KMS-11 (cell line): ENCODE data around the gene C16orf54.
"Not testable (repeated sequence)": the region's sequence is repeated elsewhere in the genome, so short reads cannot be mapped to it uniquely, and the experiment has no call there.

Source experiments
- H2AFZ ChIP-seq: fragments of 200-600 bp; sonication (generic); 2 replicates; pipeline ENCODE4 v1.6.1; 2016; ENCODE audit warnings: antibody characterized with exemption, mixed run types, low read depth
- H3K27ac ChIP-seq: fragments of 200-600 bp; sonication (generic); 2 replicates; pipeline ENCODE4 v1.6.1; 2016; ENCODE audit warnings: mild to moderate bottlenecking, mixed run types
- H3K27me3 ChIP-seq: fragments of 200-600 bp; sonication (generic); 2 replicates; pipeline ENCODE4 v1.6.1; 2017; ENCODE audit warnings: mild to moderate bottlenecking, low read depth, mixed run types, moderate library complexity; ENCODE audit not compliant: insufficient read depth
- H3K36me3 ChIP-seq: fragments of 200-600 bp; sonication (generic); 2 replicates; pipeline ENCODE4 v1.6.1; 2017; ENCODE audit warnings: mild to moderate bottlenecking, mixed run types; ENCODE audit not compliant: insufficient read depth
- H3K4me1 ChIP-seq: fragments of 200-600 bp; sonication (generic); 2 replicates; pipeline ENCODE4 v1.6.1; 2016; ENCODE audit warnings: mild to moderate bottlenecking, low read depth, mixed run types; ENCODE audit not compliant: poor library complexity, severe bottlenecking
- H3K4me2 ChIP-seq: fragments of 200-600 bp; sonication (generic); 2 replicates; pipeline ENCODE4 v1.7.0; 2016; ENCODE audit warnings: mild to moderate bottlenecking, mixed run types
- H3K4me3 ChIP-seq: fragments of 200-600 bp; sonication (generic); IDR thresholded peaks from 2 replicates; pipeline ENCODE4 v1.6.1; 2017; ENCODE audit warnings: low read depth, low read length, mixed read lengths; ENCODE audit not compliant: insufficient read depth
- H3K79me2 ChIP-seq: fragments of 200-600 bp; sonication (generic); 2 replicates; pipeline ENCODE4 v1.6.1; 2016; ENCODE audit warnings: low read depth, mixed run types; ENCODE audit not compliant: insufficient read depth
- H3K9ac ChIP-seq: fragments of 200-600 bp; sonication (generic); 2 replicates; pipeline ENCODE4 v1.6.1; 2016; ENCODE audit warnings: mild to moderate bottlenecking, mixed run types
- H4K20me1 ChIP-seq: fragments of 200-600 bp; sonication (generic); 2 replicates; pipeline ENCODE4 v1.6.1; 2016; ENCODE audit warnings: mild to moderate bottlenecking, mixed run types; ENCODE audit not compliant: insufficient read depth
- CTCF ChIP-seq: fragments of 200-600 bp; sonication (generic); conservative IDR thresholded peaks from 2 replicates; pipeline ENCODE4 v1.6.1; 2017; ENCODE audit warnings: low read depth, mild to moderate bottlenecking, antibody characterized with exemption, low read length, moderate library complexity, mixed read lengths

The C16orf54 gene

GRCh38 chr16:29710227-29711219 is 35.3 kb downstream of the C16orf54 start:
- H2AFZ ChIP-seq, result peak overlapping the region; percentile 67
- no peak overlapping the region for H3K4me3 ChIP-seq
- no peaks in the 10 kb centered on the region for H4K20me1 ChIP-seq
- peaks cover 17% of the 10 kb centered on the region for H3K4me1 ChIP-seq
- H3K27ac ChIP-seq, result no peak overlapping the region
- no peak overlapping the region for H3K9ac ChIP-seq
- no peak overlapping the region for H3K4me2 ChIP-seq
- H3K79me2 ChIP-seq, result no peaks in the 10 kb centered on the region
- H3K36me3 ChIP-seq, result no peaks in the 10 kb centered on the region
- H3K27me3 ChIP-seq, result no peaks in the 10 kb centered on the region
- peak; percentile 76 for TF ChIP-seq CTCF

- not testable (repeated sequence) for H3K36me3 ChIP-seq, H3K4me3 ChIP-seq, H3K27me3 ChIP-seq, H3K27ac ChIP-seq, H2AFZ ChIP-seq, H3K79me2 ChIP-seq, H3K9ac ChIP-seq, H3K4me2 ChIP-seq, H4K20me1 ChIP-seq
- H3K4me1 ChIP-seq, result peaks cover 12% of the 10 kb centered on the region
These were observed 36.1 kb downstream of the C16orf54 start for GRCh38 chr16:29709657-29710056.

GRCh38 chr16:29708917-29709600 is 36.7 kb downstream of the C16orf54 start:
- H3K36me3 ChIP-seq, result no peaks in the 10 kb centered on the region
- no peak overlapping the region for H3K4me2 ChIP-seq
- no peaks in the 10 kb centered on the region for H3K27me3 ChIP-seq
- no peak overlapping the region for H3K9ac ChIP-seq
- H3K79me2 ChIP-seq, result no peaks in the 10 kb centered on the region
- no peak overlapping the region for H3K4me3 ChIP-seq
- H3K4me1 ChIP-seq, result peaks cover 7% of the 10 kb centered on the region
- no peaks in the 10 kb centered on the region for H4K20me1 ChIP-seq
- H2AFZ ChIP-seq, result no peak overlapping the region
- no peak overlapping the region for H3K27ac ChIP-seq
- TF ChIP-seq CTCF, result no peak

- not testable (repeated sequence) for H3K4me1 ChIP-seq, H2AFZ ChIP-seq, H3K4me2 ChIP-seq, H3K27ac ChIP-seq, H3K9ac ChIP-seq, H3K36me3 ChIP-seq, H3K4me3 ChIP-seq, H3K27me3 ChIP-seq, H4K20me1 ChIP-seq, H3K79me2 ChIP-seq
These were observed 38.6 kb downstream of the C16orf54 start for GRCh38 chr16:29707160-29707559.

GRCh38 chr16:29705030-29705429 is 40.8 kb downstream of the C16orf54 start:
- Histone ChIP-seq H3K27ac (no peak overlapping the region), H3K4me2 (no peak overlapping the region), H3K27me3 (no peaks in the 10 kb centered on the region; the same call in 1 of the 2 replicates), H3K9ac (no peak overlapping the region), H3K36me3 (no peaks in the 10 kb centered on the region), H3K4me1 (peaks cover 15% of the 10 kb centered on the region), H3K79me2 (no peaks in the 10 kb centered on the region), H2AFZ (no peak overlapping the region), H4K20me1 (no peaks in the 10 kb centered on the region), H3K4me3 (no peak overlapping the region)
- no peak for TF ChIP-seq CTCF
